CD4-positive, alpha-beta T cell (primary cell): ENCODE results near the gene SERGEF. TPM values are rescaled to one million over a fixed set of nuclear protein-coding genes. Genes with fewer than 3 reads are reported as not detected.

Experiments used
- ATAC-seq: fragments of 200-7000 bp; cut with Tn5 transposase; one replicate; pipeline ENCODE4 v1.10.0; 2022; ENCODE audit warnings: mild to moderate bottlenecking; ENCODE audit not compliant: poor library complexity
- CTCF ChIA-PET: fragments of 350-600 bp; sonication (Branson Sonifier 250); formaldehyde crosslinking; loops from one replicate; lab custom pipeline; 2021; ENCODE audit warnings: antibody characterized with exemption, inconsistent platforms; lab: Charles Lee
- POLR2A ChIA-PET: fragments of 350-600 bp; sonication (Branson Sonifier 250); formaldehyde crosslinking; loops from one replicate; lab custom pipeline; 2021; ENCODE audit warnings: antibody characterized with exemption, inconsistent platforms; lab: Charles Lee
- DNase-seq, 14 experiments: peaks; one replicate each; pipeline ENCODE4 v3.0.0-alpha.2; 2013 to 2020; ENCODE audit warnings: mixed read lengths in 2 of 14
- H3K27ac ChIP-seq, 2 donors: one replicate each; pipeline versions ENCODE4 v1.5.1 to v1.7.0; 2013; ENCODE audit warnings: low read length in 2 of 2, low read depth in 1 of 2, mild to moderate bottlenecking in 1 of 2
- H3K27me3 ChIP-seq, 2 experiments: 1 replicate in 1 of 2; 2 replicates in 1 of 2; pipeline versions ENCODE4 v1.6.1 to v1.7.0; 2013; ENCODE audit warnings: low read length in 2 of 2, control low read depth in 1 of 2, mild to moderate bottlenecking in 1 of 2, moderate library complexity in 1 of 2; ENCODE audit not compliant: insufficient read depth in 2 of 2, control insufficient read depth in 1 of 2
- H3K36me3 ChIP-seq: one replicate; pipeline ENCODE4 v1.6.1; 2013; ENCODE audit warnings: low read length, control low read depth; ENCODE audit not compliant: insufficient read depth
- H3K4me1 ChIP-seq: one replicate; pipeline ENCODE4 v1.6.1; 2013; ENCODE audit warnings: low read length, control low read depth; ENCODE audit not compliant: insufficient read depth
- H3K4me3 ChIP-seq: one replicate; pipeline ENCODE4 v1.5.1; 2013; ENCODE audit warnings: mild to moderate bottlenecking, low read length, moderate library complexity
- H3K9me3 ChIP-seq, 2 experiments: 1 replicate in 1 of 2; 2 replicates in 1 of 2; pipeline versions ENCODE4 v1.6.1 to v1.7.0; 2013; ENCODE audit warnings: low read length in 2 of 2, mild to moderate bottlenecking in 2 of 2, control low read depth in 1 of 2, moderate library complexity in 1 of 2; ENCODE audit not compliant: control insufficient read depth in 1 of 2, insufficient read depth in 1 of 2
- H3K27ac Mint-ChIP-seq: one replicate; pipeline ENCODE4 v1.8.0; 2020; ENCODE audit warnings: mixed read lengths
- H3K27me3 Mint-ChIP-seq: one replicate; pipeline ENCODE4 v1.8.0; 2021; ENCODE audit warnings: mixed read lengths
- H3K36me3 Mint-ChIP-seq: one replicate; pipeline ENCODE4 v1.8.0; 2021; ENCODE audit warnings: low read depth, mixed read lengths
- H3K4me1 Mint-ChIP-seq: one replicate; pipeline ENCODE4 v1.8.0; 2021; ENCODE audit warnings: low read depth, mixed read lengths
- H3K4me3 Mint-ChIP-seq: one replicate; pipeline ENCODE4 v1.8.0; 2020; ENCODE audit warnings: mild to moderate bottlenecking, mixed read lengths
- H3K9me3 Mint-ChIP-seq: one replicate; pipeline ENCODE4 v1.8.0; 2020; ENCODE audit warnings: mixed read lengths
- intact Hi-C, 2 experiments: fragments of 100-400 bp; cut with DNase I in 1 of 2; cut with micrococcal nuclease in 1 of 2; formaldehyde crosslinking; loops; one replicate each; pipeline versions ENCODE4 v1.15.1 to v1.9.0; 2023 to 2025; cut with DNase I, micrococcal nuclease
- total RNA-seq, 174 experiments: library from RNA in 2 of 174; stranded (reverse) in 2 of 174; gene quantifications; one replicate each; pipeline ENCODE4 v1.2.3 and lab custom pipeline; 2021 to 2026
- TF ChIP-seq, protein P1 (sequence below): fragments of 200-600 bp; IDR thresholded peaks from one replicate; pipeline ENCODE4 v1.8.0; 2022; ENCODE audit warnings: antibody characterized with exemption, mild to moderate bottlenecking

Gene SERGEF
- total RNA-seq, 2 experiments from 2014 or later, result 35.2 to 37.1 TPM

DNA sequence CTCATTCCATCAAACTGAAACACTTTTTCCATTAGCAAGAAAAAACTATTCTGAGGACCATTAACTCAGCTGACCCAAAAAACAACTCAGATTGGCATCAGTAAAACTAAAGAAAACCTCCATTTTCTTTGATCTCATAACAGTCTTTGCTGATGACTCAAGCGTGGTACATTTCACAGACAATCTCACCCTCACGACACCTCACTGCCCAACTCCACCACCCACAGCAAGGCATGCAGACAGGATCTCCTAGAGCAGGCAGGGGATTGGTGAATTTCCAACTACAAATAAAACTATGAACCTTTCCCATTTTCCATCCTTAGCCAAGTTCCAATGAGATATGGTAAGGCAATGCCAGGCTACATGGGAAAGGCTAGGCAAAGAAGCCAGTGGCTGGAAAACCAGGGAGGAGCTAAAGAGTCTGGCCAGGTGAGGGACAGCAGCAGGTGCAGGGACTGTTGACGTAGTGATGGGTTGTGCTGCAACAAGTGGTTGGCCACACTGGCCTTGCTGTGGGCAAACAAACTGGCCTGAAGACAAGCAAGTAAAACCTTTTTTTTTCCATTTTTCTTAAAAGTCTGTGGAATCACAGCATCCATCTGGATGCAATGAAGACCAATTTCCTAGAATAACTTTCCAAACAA is 97.2 kb downstream of the SERGEF start:
- Mint-ChIP-seq H3K4me1 (no peaks in the 10 kb centered on the region), H3K9me3 (no peaks in the 10 kb centered on the region), H3K4me3 (no peak overlapping the region), H3K27ac (no peak overlapping the region), H3K27me3 (no peaks in the 10 kb centered on the region), H3K36me3 (peaks cover 76% of the 10 kb centered on the region)
- H3K4me1 ChIP-seq, result no peaks in the 10 kb centered on the region
- intact Hi-C loops, result no loop called here
- DNase-seq (no peak), ATAC-seq (no peak)
- ChIA-PET CTCF (no interaction called here), POLR2A (no interaction called here)
- H3K27ac ChIP-seq, result no peak overlapping the region
- H3K27me3 ChIP-seq, result no peaks in the 10 kb centered on the region
- TF ChIP-seq, protein P1, sequence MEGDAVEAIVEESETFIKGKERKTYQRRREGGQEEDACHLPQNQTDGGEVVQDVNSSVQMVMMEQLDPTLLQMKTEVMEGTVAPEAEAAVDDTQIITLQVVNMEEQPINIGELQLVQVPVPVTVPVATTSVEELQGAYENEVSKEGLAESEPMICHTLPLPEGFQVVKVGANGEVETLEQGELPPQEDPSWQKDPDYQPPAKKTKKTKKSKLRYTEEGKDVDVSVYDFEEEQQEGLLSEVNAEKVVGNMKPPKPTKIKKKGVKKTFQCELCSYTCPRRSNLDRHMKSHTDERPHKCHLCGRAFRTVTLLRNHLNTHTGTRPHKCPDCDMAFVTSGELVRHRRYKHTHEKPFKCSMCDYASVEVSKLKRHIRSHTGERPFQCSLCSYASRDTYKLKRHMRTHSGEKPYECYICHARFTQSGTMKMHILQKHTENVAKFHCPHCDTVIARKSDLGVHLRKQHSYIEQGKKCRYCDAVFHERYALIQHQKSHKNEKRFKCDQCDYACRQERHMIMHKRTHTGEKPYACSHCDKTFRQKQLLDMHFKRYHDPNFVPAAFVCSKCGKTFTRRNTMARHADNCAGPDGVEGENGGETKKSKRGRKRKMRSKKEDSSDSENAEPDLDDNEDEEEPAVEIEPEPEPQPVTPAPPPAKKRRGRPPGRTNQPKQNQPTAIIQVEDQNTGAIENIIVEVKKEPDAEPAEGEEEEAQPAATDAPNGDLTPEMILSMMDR, result no peak
- peaks cover 8% of the 10 kb centered on the region for H3K36me3 ChIP-seq
- no peaks in the 10 kb centered on the region for H3K9me3 ChIP-seq
- no peak overlapping the region for H3K4me3 ChIP-seq

DNA sequence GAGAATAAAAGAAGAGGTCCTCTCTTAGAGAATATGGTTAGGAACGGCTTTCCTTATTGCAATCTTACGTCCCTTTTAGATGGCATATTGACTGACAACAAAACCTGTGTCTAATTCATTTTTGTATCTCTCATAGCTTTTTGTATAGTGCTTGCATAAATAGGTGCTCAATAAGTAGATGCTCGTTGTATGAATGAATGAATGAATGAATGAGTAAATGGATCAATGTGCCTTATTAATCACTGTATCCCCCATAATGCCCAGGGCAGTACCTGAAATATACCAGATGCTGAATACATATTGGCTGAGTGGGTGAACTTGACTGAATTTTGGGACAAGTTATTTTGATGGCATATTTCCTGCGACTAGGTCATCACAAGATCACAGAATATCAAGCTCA is 97.9 kb downstream of the SERGEF start:
- Histone ChIP-seq H3K4me3 (no peak overlapping the region), H3K9me3 (no peaks in the 10 kb centered on the region), H3K4me1 (no peaks in the 10 kb centered on the region), H3K36me3 (peaks cover 8% of the 10 kb centered on the region), H3K27ac (no peak overlapping the region), H3K27me3 (no peaks in the 10 kb centered on the region)
- TF ChIP-seq, protein P1, result no peak
- Mint-ChIP-seq H3K9me3 (no peaks in the 10 kb centered on the region), H3K4me1 (no peaks in the 10 kb centered on the region), H3K4me3 (no peak overlapping the region), H3K36me3 (peaks cover 75% of the 10 kb centered on the region), H3K27ac (no peak overlapping the region), H3K27me3 (no peaks in the 10 kb centered on the region)
- intact Hi-C loops, result no loop called here
- no peak for ATAC-seq
- no peak for DNase-seq
- POLR2A ChIA-PET, result no interaction called here
- CTCF ChIA-PET, result no interaction called here

DNA sequence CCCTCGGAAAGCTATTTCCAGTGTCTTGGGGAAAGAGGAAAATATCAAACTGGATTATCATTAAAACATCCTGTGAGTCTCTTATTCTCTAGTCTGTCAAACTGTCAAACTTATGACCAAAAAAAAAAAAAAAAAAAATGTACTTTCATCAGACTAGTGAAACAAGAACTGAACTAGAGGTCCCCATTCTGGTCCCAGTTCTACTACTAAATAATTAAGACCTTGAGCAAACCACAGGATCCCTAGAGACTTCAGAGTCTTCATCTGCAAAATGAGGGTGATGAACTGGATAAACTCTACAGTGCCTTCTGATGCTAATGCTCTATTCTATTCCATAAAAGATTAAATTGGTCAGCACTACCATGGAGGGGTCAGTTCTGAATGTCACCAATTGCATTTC is 105.8 kb downstream of the SERGEF start:
- POLR2A ChIA-PET, result no interaction called here
- ATAC-seq, result no peak

More for the DNA sequence above, 105.8 kb downstream of the SERGEF start:
- Histone ChIP-seq H3K36me3 (peaks cover 10% of the 10 kb centered on the region), H3K4me3 (no peak overlapping the region), H3K9me3 (no peaks in the 10 kb centered on the region), H3K4me1 (no peaks in the 10 kb centered on the region), H3K27me3 (no peaks in the 10 kb centered on the region), H3K27ac (no peak overlapping the region)
- intact Hi-C loops, result no loop called here
- Mint-ChIP-seq H3K27me3 (no peaks in the 10 kb centered on the region), H3K36me3 (peaks cover 79% of the 10 kb centered on the region), H3K27ac (no peak overlapping the region), H3K4me3 (no peak overlapping the region), H3K4me1 (no peaks in the 10 kb centered on the region), H3K9me3 (no peaks in the 10 kb centered on the region)
- CTCF ChIA-PET, result interaction anchor here (0.7 kb wide), 1 partner anchor 11 kb away, joined by 3 read pairs; no protein-coding TSS in a partner anchor
- TF ChIP-seq, protein P1, result no peak
- no peak for DNase-seq
